Heart left ventricle (tissue), 16 donors: ENCODE results near the gene OR2A14. TPM values are rescaled to one million over a fixed set of nuclear protein-coding genes. Genes with fewer than 3 reads are reported as not detected.
A peak's percentile ranks its signal among the peaks of the same experiment; 100 is the strongest.
"Not testable (repeated sequence)": the region's sequence is repeated elsewhere in the genome, so short reads cannot be mapped to it uniquely, and the experiment has no call there.

Experiments
- ATAC-seq, 4 donors: fragments of 200-7000 bp; cut with Tn5 transposase; one replicate each; pipeline ENCODE4 v1.9.1; 2020 to 2022; ENCODE audit warnings: moderate library complexity in 4 of 4, mild to moderate bottlenecking in 3 of 4, moderate number of reproducible peaks in 1 of 4
- DNase-seq, 5 donors: peaks; one replicate each; pipeline ENCODE4 v3.0.0-alpha.2; 2020
- H3K27ac ChIP-seq, 12 donors: fragments of 200-600 bp; sonication (generic) in 4 of 12; one replicate each; pipeline versions ENCODE4 v1.5.0 to v1.8.0; 2016 to 2022; ENCODE audit warnings: mild to moderate bottlenecking in 2 of 12
- H3K27me3 ChIP-seq, 9 donors: fragments of 200-600 bp; sonication (generic) in 2 of 9; one replicate each; pipeline versions ENCODE4 v1.5.1 to v1.8.0; 2016 to 2022; ENCODE audit warnings: mild to moderate bottlenecking in 3 of 9
- H3K36me3 ChIP-seq, 9 donors: fragments of 200-600 bp; sonication (generic) in 2 of 9; one replicate each; pipeline versions ENCODE4 v1.5.0 to v1.8.0; 2018 to 2022; ENCODE audit warnings: mild to moderate bottlenecking in 2 of 9
- H3K4me1 ChIP-seq, 12 donors: fragments of 200-600 bp; sonication (generic) in 4 of 12; one replicate each; pipeline versions ENCODE4 v1.5.0 to v1.8.0; 2016 to 2022; ENCODE audit warnings: mild to moderate bottlenecking in 3 of 12
- H3K4me3 ChIP-seq, 12 donors: fragments of 200-600 bp; sonication (generic) in 4 of 12; one replicate each; pipeline versions ENCODE4 v1.5.0 to v1.8.0; 2017 to 2022; ENCODE audit warnings: mild to moderate bottlenecking in 9 of 12, moderate library complexity in 4 of 12
- H3K9me3 ChIP-seq, 12 donors: fragments of 200-600 bp; sonication (generic) in 4 of 12; one replicate each; pipeline versions ENCODE4 v1.5.0 to v1.8.0; 2016 to 2022; ENCODE audit warnings: mild to moderate bottlenecking in 1 of 12
- CTCF ChIP-seq, 12 donors: fragments of 200-600 bp; sonication (generic) in 4 of 12; IDR thresholded peaks; one replicate each; pipeline versions ENCODE4 v1.5.0 to v1.8.0; 2018 to 2022; ENCODE audit warnings: antibody characterized with exemption in 12 of 12, mild to moderate bottlenecking in 5 of 12
- POLR2A ChIP-seq, 2 donors: fragments of 450-650 bp; IDR thresholded peaks; one replicate each; pipeline ENCODE4 v1.6.1; 2017; ENCODE audit warnings: antibody characterized with exemption in 2 of 2, mild to moderate bottlenecking in 2 of 2, moderate library complexity in 2 of 2
- WGBS, 4 donors: extraction: QIAGEN DNeasy Blood & Tissue Kit in 2 of 4; methylation state at CpG; one replicate each; pipeline versions ENCODE4 v1.1.5 to v1.1.7; 2013 to 2018; 5-methylcytosine and 5-hydroxymethylcytosine counted together
- intact Hi-C, 10 donors: fragments of 100-400 bp; cut with DNase I; formaldehyde crosslinking; loops; one replicate each; pipeline versions ENCODE4 v1.11.1 to v1.14.2; 2022
- polyA plus RNA-seq, 2 donors: library from polyadenylated mRNA; stranded (reverse); fragments of 200-250 nt; gene quantifications; one replicate each; pipeline ENCODE4 v1.2.3, GENCODE V29; 2013
- total RNA-seq, 9 donors: library from RNA; depleted of rRNA in 2 of 9; stranded (reverse); fragments of >200 nt in 2 of 9; fragmentation: NEBNext Ultra II Directional in 3 of 9; extraction: Animal tissue kit (Norgen Biotek cat#: 25700) in 3 of 9; gene quantifications; one replicate each; pipeline versions ENCODE4 v1.1.0 to v1.2.4, GENCODE V29; 2016 to 2023
- donor health status: ischemic (EF 13 %, LVEDD 7.1; RV severe dilation, severe dysfunction).
- donor health status: healthy with polysubstance abuse.
- donor health status: DM: no; HTN: yes; CAD: no.
- donor health status: DM: no; HTN: no; CAD: no.
- donor health status: ischemic (EF 25% LVEDD 6.9; RV normal size, moderate dysfunction).
- donor health status: ischemic (EF 25% LVEDD 5.7; RV mildly dilated, moderate dysfunction).
- donor health status: healthy.
- donor health status: DM: yes; HTN: yes; CAD: no.
- donor health status: ischemic (EF 35%, LVEDD 5.7; RV mildly dilated, moderate dysfunction).
- donor health status: nonischemic (EF 11% LVEDD 7.7; RV severe dilation, severe dysfunction).
- donor health status: DM: yes; HTN: yes; CAD: no.
- donor health status: PGD.
- donor health status: ischemic (EF 29% LVEDD 5.4; RV normal size, mild dysfunction).
- donor health status: nonischemic (EF 23%, LVEDD 6.1; RV moderate dilation, normal function).

The OR2A14 gene
- total and polyA plus RNA-seq, 11 donors: not detected

GRCh38 chr7:144174613-144175012 lies 51.6 kb downstream of the OR2A14 start:
- WGBS, 4 donors: 77 to 84% (median 81%) methylated on average over 5 of the region's 5 CpGs
- H3K27ac ChIP-seq: no peak overlapping the region
- DNase-seq: no peak
- no peak for TF ChIP-seq CTCF (IDR thresholded peaks at IDR 0.05)
- no peak for TF ChIP-seq POLR2A (IDR thresholded peaks at IDR 0.05)
- H3K4me3 ChIP-seq: no peak overlapping the region
- ATAC-seq: no peak
- no peaks in the 10 kb centered on the region for H3K4me1 ChIP-seq
- intact Hi-C loops: loop anchor here in 3 of 10 donors (5.0 to 10.0 kb wide), 3 partner anchors 220 to 263 kb away; no protein-coding TSS in a partner anchor
- H3K9me3 ChIP-seq: peaks cover 0 to 4% (median 0%) of the 10 kb centered on the region in 12 donors
- H3K36me3 ChIP-seq: no peaks in the 10 kb centered on the region
- H3K27me3 ChIP-seq: no peaks in the 10 kb centered on the region

- H3K9me3 ChIP-seq, H3K4me1 ChIP-seq, DNase-seq, H3K4me3 ChIP-seq, H3K27me3 ChIP-seq, H3K27ac ChIP-seq, H3K36me3 ChIP-seq: not testable (repeated sequence)
- 0 to 52% (median 46%) methylated on average over 1 to 10 of the region's 10 CpGs; no CpG with 5 or more reads in 1 of the 4 donors for WGBS, 4 donors
- TF ChIP-seq CTCF (IDR thresholded peaks at IDR 0.05): peak; percentile 8 to 60 (median 41)
- peak in 3 of 4 donors; percentile 26 to 55 (median 53) for ATAC-seq
- intact Hi-C loops: loop anchor here in 3 of 10 donors (5.0 to 10.0 kb wide), 3 partner anchors 216 to 259 kb away; no protein-coding TSS in a partner anchor
These were observed 55.6 kb downstream of the OR2A14 start for GRCh38 chr7:144178380-144179164.

- H3K36me3 ChIP-seq, DNase-seq, ATAC-seq, H3K9me3 ChIP-seq, H3K4me1 ChIP-seq, H3K27me3 ChIP-seq, H3K27ac ChIP-seq, H3K4me3 ChIP-seq: not testable (repeated sequence)
- WGBS, 4 donors: 82 to 88% methylated on average over 1 of the region's 2 CpGs; no CpG with 5 or more reads in 2 of the 4 donors
- intact Hi-C loops: loop anchor here in 3 of 10 donors (5.0 to 10.0 kb wide), 3 partner anchors 216 to 258 kb away; no protein-coding TSS in a partner anchor
These were observed 56.1 kb downstream of the OR2A14 start for GRCh38 chr7:144179165-144179479.

Other genes starting within 250 kb of the OR2A14 start
- 10 to 100 TPM; 31.4 to 71.1 (median 58.0) TPM for gene TCAF1, start 221.0 kb upstream of the OR2A14 start, total RNA-seq
- gene TCAF1, start 221.0 kb upstream of the OR2A14 start, polyA plus RNA-seq: 10 to 100 TPM; 16.9 to 17.6 TPM
- gene OR2F2, start 187.9 kb upstream of the OR2A14 start, total RNA-seq: not detected
- gene OR2F2, start 187.9 kb upstream of the OR2A14 start, polyA plus RNA-seq: not detected
- gene OR2F1, start 168.3 kb upstream of the OR2A14 start, total RNA-seq: not detected
- gene OR2F1, start 168.3 kb upstream of the OR2A14 start, polyA plus RNA-seq: not detected
- gene OR6B1, start 122.9 kb upstream of the OR2A14 start, total RNA-seq: not detected
- gene OR6B1, start 122.9 kb upstream of the OR2A14 start, polyA plus RNA-seq: not detected
- gene OR2A5, start 74.2 kb upstream of the OR2A14 start, total RNA-seq: not detected
- not detected for gene OR2A5, start 74.2 kb upstream of the OR2A14 start, polyA plus RNA-seq
- not detected for gene OR2A25, start 53.4 kb upstream of the OR2A14 start, total RNA-seq
- gene OR2A25, start 53.4 kb upstream of the OR2A14 start, polyA plus RNA-seq: not detected
- gene OR2A12, start 36.9 kb upstream of the OR2A14 start, total RNA-seq: not detected
- not detected for gene OR2A12, start 36.9 kb upstream of the OR2A14 start, polyA plus RNA-seq
- gene OR2A2, start 13.6 kb upstream of the OR2A14 start, total RNA-seq: not detected
- gene OR2A2, start 13.6 kb upstream of the OR2A14 start, polyA plus RNA-seq: not detected
- gene CTAGE4, start 60.3 kb downstream of the OR2A14 start, total RNA-seq: 1 to 10 TPM in 2 of 9 donors, under 1 TPM in 3, not detected in 4; 0.08 to 2.6 (median 0.25) TPM
- under 1 TPM; 0.03 to 0.27 TPM for gene CTAGE4, start 60.3 kb downstream of the OR2A14 start, polyA plus RNA-seq
- 1 to 10 TPM in 3 of 9 donors, under 1 TPM in 4, not detected in 2; 0.27 to 4.2 (median 0.60) TPM for gene ARHGEF35, start 72.7 kb downstream of the OR2A14 start, total RNA-seq
- gene ARHGEF35, start 72.7 kb downstream of the OR2A14 start, polyA plus RNA-seq: under 1 TPM; 0.47 to 0.95 TPM
- gene OR2A42, start 116.4 kb downstream of the OR2A14 start, total RNA-seq: not detected
- gene OR2A42, start 116.4 kb downstream of the OR2A14 start, polyA plus RNA-seq: not detected
- 1 to 10 TPM in 1 of 9 donors, under 1 TPM in 7, not detected in 1; 0.23 to 4.4 (median 0.48) TPM for gene OR2A7, start 141.6 kb downstream of the OR2A14 start, total RNA-seq
- under 1 TPM; 0.19 TPM for gene OR2A7, start 141.6 kb downstream of the OR2A14 start, polyA plus RNA-seq
- gene CTAGE8, start 146.1 kb downstream of the OR2A14 start, total RNA-seq: under 1 TPM in 2 of 9 donors, not detected in 7; 0.13 to 0.51 TPM
- under 1 TPM in 1 of 2 donors, not detected in 1; 0.07 TPM for gene CTAGE8, start 146.1 kb downstream of the OR2A14 start, polyA plus RNA-seq
- under 1 TPM in 2 of 9 donors, not detected in 7; 0.12 to 0.25 TPM for gene OR2A1, start 189.2 kb downstream of the OR2A14 start, total RNA-seq
- gene OR2A1, start 189.2 kb downstream of the OR2A14 start, polyA plus RNA-seq: under 1 TPM; 0.04 to 0.11 TPM
- gene ARHGEF5, start 232.2 kb downstream of the OR2A14 start, total RNA-seq: 10 to 100 TPM in 1 of 9 donors, 1 to 10 TPM in 5, under 1 TPM in 3; 0.75 to 11.7 (median 1.4) TPM
- gene ARHGEF5, start 232.2 kb downstream of the OR2A14 start, polyA plus RNA-seq: under 1 TPM; 0.53 to 0.58 TPM